GM19397 (cell line): ENCODE data around the gene PSME4.
"Not testable (repeated sequence)": the region's sequence is repeated elsewhere in the genome, so short reads cannot be mapped to it uniquely, and the experiment has no call there.

Source experiments
- ATAC-seq: cut with Tn5 transposase; IDR thresholded peaks from one replicate; pipeline ENCODE4 v1.9.1; 2021; ENCODE audit warnings: mild to moderate bottlenecking, moderate library complexity; ENCODE audit not compliant: unreplicated experiment

Gene PSME4

GRCh38 chr2:53969285-53969967 is 1.4 kb downstream of the PSME4 start:
- ATAC-seq: no peak

GRCh38 chr2:53964987-53965687 is 5.7 kb downstream of the PSME4 start:
- ATAC-seq: no peak

GRCh38 chr2:53964257-53964952 is 6.4 kb downstream of the PSME4 start:
- no peak for ATAC-seq

- not testable (repeated sequence) for ATAC-seq
Measured at GRCh38 chr2:53961478-53962216, 9.1 kb downstream of the PSME4 start.

GRCh38 chr2:53960476-53960875 is 10.3 kb downstream of the PSME4 start:
- ATAC-seq: no peak

- ATAC-seq: no peak
Measured at GRCh38 chr2:53958443-53958842, 12.3 kb downstream of the PSME4 start.

GRCh38 chr2:53952519-53952918 is 18.3 kb downstream of the PSME4 start:
- ATAC-seq: no peak

GRCh38 chr2:53949457-53949856 is 21.3 kb downstream of the PSME4 start:
- ATAC-seq: no peak

- ATAC-seq: no peak
Measured at GRCh38 chr2:53945538-53945937, 25.3 kb downstream of the PSME4 start.

GRCh38 chr2:53944542-53944941 is 26.3 kb downstream of the PSME4 start:
- no peak for ATAC-seq

GRCh38 chr2:53942280-53942679 is 28.5 kb downstream of the PSME4 start:
- ATAC-seq: no peak

- no peak for ATAC-seq
Measured at GRCh38 chr2:53941749-53942148, 29.0 kb downstream of the PSME4 start.

GRCh38 chr2:53939656-53940055 is 31.1 kb downstream of the PSME4 start:
- no peak for ATAC-seq

- no peak for ATAC-seq
Measured at GRCh38 chr2:53938904-53939303, 31.9 kb downstream of the PSME4 start.

GRCh38 chr2:53933329-53933728 is 37.5 kb downstream of the PSME4 start:
- no peak for ATAC-seq

GRCh38 chr2:53926321-53926720 is 44.5 kb downstream of the PSME4 start:
- not testable (repeated sequence) for ATAC-seq

- ATAC-seq: peak; percentile 91
Measured at GRCh38 chr2:53913721-53914120, 57.1 kb downstream of the PSME4 start.

- ATAC-seq: no peak
Measured at GRCh38 chr2:53911434-53912189, 59.2 kb downstream of the PSME4 start.

- ATAC-seq: no peak
Measured at GRCh38 chr2:53907582-53907981, 63.2 kb downstream of the PSME4 start.

GRCh38 chr2:53905396-53905795 is 65.4 kb downstream of the PSME4 start:
- ATAC-seq: no peak

- no peak for ATAC-seq
Measured at GRCh38 chr2:53903011-53903410, 67.8 kb downstream of the PSME4 start.
